ENCODE measurements around the gene SLC4A2. TPM values are rescaled to one million over a fixed set of nuclear protein-coding genes. Genes with fewer than 3 reads are reported as not detected.

Gene SLC4A2
- total and polyA plus RNA-seq, 2 experiments from 2014 or later: 167 to 188 TPM

DNA sequence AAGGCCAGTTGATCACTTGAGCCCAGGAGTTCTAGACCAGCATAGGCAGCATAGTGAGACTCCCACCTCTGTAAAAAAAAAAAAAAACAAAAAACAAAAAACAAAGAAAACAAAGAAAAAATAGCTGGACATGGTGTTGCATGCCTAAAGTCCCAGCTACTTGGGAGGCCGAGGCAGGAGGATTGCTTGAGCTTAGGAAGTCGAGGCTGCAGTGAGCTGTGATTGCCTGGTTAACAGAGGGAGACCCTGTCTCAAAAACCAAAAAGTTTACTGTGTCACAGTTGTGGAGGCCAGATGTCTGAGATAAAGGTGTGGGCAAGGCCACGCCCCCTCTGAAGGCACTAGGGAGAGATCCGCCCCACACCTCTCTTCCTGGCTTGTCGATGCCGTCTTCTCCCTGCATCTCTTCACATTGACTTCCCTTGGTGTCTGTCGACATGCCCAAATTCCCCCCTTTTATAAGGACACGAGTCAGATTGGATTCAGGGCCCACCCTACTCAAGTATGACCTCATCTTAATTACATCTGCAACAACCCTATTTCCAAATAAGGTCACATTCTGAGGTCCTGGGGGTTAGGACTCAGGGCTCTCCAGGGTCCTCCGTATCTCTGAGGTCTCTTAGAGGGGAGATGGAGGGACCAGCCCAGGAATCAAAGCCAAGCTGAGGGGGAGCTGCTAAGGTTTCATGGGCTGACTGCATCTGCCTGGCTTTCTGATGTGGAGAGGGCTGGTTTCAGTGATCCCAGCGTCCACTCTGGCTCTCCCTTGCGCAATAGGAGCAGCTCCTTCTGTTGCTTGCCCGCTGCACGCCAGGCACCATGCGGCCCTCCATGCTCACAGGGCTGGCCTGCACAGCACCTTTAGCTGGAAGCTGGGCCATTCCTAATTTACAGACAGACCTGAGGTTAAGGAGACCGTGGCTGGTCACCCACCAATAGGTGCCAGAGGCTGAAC is 50.0 kb downstream of the SLC4A2 start:
- no peaks in the 10 kb centered on the region for H3K27me3 ChIP-seq
- H3K79me2 ChIP-seq: peaks cover 79% of the 10 kb centered on the region
- no peaks in the 10 kb centered on the region for H3K9me2 ChIP-seq (replicated peaks; ENCODE audit: insufficient read depth)
- DNase-seq (ENCODE audit: low spot score): peak; percentile 56
- no peaks in the 10 kb centered on the region for H3K9me3 ChIP-seq (ENCODE audit: low read depth)
- H3K4me3 ChIP-seq: no peak overlapping the region
- TF ChIP-seq, protein P1, sequence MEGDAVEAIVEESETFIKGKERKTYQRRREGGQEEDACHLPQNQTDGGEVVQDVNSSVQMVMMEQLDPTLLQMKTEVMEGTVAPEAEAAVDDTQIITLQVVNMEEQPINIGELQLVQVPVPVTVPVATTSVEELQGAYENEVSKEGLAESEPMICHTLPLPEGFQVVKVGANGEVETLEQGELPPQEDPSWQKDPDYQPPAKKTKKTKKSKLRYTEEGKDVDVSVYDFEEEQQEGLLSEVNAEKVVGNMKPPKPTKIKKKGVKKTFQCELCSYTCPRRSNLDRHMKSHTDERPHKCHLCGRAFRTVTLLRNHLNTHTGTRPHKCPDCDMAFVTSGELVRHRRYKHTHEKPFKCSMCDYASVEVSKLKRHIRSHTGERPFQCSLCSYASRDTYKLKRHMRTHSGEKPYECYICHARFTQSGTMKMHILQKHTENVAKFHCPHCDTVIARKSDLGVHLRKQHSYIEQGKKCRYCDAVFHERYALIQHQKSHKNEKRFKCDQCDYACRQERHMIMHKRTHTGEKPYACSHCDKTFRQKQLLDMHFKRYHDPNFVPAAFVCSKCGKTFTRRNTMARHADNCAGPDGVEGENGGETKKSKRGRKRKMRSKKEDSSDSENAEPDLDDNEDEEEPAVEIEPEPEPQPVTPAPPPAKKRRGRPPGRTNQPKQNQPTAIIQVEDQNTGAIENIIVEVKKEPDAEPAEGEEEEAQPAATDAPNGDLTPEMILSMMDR (IDR thresholded peaks at IDR 0.05; ENCODE audit: poor library complexity): no peak
- TF ChIP-seq EZH2 (IDR thresholded peaks at IDR 0.05; ENCODE audit: borderline replicate concordance) (no peak), EZH2phosphoT487 (IDR thresholded peaks at IDR 0.05; ENCODE audit: low read depth, severe bottlenecking, unreplicated experiment) (no peak)
- H2AFZ ChIP-seq: no peak overlapping the region
- no peaks in the 10 kb centered on the region for H3K36me3 ChIP-seq (replicated peaks; ENCODE audit: insufficient read depth, low read depth)
- no peak overlapping the region for H3K27ac ChIP-seq
- WGBS (ENCODE audit: low lambda C conversion rate, missing lambda C conversion rate): 73% methylated on average over 15 of the region's 15 CpGs
- no peak overlapping the region for H3K4me2 ChIP-seq
- peaks cover 13% of the 10 kb centered on the region for H3K4me1 ChIP-seq (ENCODE audit: insufficient read depth)
- H4K20me1 ChIP-seq (ENCODE audit: insufficient read depth, poor library complexity, severe bottlenecking): peaks cover 66% of the 10 kb centered on the region

DNA sequence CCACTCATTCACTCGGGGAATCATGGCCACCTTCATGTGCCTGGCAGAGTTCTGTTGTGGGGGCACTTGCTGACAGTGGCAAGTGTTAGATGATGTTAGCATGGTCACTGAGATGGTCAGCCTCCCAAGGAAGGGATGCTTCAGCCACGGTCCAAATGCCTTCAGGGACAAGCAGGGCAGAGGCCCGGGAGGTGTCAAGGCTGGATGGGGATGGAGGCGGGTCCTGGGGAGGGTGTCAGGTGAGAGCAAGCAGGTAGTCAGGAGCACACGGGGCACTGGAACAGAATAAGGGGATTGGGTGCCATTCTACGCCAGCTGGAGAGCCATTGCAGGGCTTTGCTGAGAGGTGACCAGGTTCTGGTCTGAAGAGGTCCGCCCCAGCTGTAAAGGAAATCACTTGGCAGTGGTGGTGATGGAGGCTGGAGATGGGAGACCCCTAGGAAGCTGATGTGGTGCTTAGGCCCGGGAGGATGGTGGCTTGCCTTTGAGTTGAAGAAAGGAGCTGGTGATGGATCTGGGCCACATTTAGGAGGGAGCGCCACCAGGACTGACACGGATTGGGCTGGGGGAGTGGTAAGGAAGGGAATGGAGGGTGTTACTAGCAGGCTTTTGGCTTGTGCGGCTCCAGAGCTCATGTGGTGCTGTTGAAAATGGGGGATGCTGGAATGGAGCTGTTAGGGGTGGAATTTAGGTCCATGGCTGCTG is 51.0 kb downstream of the SLC4A2 start:
- H3K9me3 ChIP-seq (ENCODE audit: low read depth): no peaks in the 10 kb centered on the region
- no peak overlapping the region for H3K4me3 ChIP-seq
- H3K27me3 ChIP-seq: no peaks in the 10 kb centered on the region
- H3K9me2 ChIP-seq (replicated peaks; ENCODE audit: insufficient read depth): no peaks in the 10 kb centered on the region
- no peak overlapping the region for H3K27ac ChIP-seq
- TF ChIP-seq EZH2 (IDR thresholded peaks at IDR 0.05; ENCODE audit: borderline replicate concordance) (no peak), EZH2phosphoT487 (IDR thresholded peaks at IDR 0.05; ENCODE audit: low read depth, severe bottlenecking, unreplicated experiment) (no peak)
- TF ChIP-seq, protein P1 (IDR thresholded peaks at IDR 0.05; ENCODE audit: poor library complexity): no peak
- peaks cover 58% of the 10 kb centered on the region for H4K20me1 ChIP-seq (ENCODE audit: insufficient read depth, poor library complexity, severe bottlenecking)
- no peak overlapping the region for H2AFZ ChIP-seq
- H3K36me3 ChIP-seq (replicated peaks; ENCODE audit: insufficient read depth, low read depth): no peaks in the 10 kb centered on the region
- 81% methylated on average over 11 of the region's 11 CpGs for WGBS (ENCODE audit: low lambda C conversion rate, missing lambda C conversion rate)
- no peak overlapping the region for H3K4me2 ChIP-seq
- peaks cover 73% of the 10 kb centered on the region for H3K79me2 ChIP-seq
- DNase-seq (ENCODE audit: low spot score): no peak
- peaks cover 14% of the 10 kb centered on the region for H3K4me1 ChIP-seq (ENCODE audit: insufficient read depth)

DNA sequence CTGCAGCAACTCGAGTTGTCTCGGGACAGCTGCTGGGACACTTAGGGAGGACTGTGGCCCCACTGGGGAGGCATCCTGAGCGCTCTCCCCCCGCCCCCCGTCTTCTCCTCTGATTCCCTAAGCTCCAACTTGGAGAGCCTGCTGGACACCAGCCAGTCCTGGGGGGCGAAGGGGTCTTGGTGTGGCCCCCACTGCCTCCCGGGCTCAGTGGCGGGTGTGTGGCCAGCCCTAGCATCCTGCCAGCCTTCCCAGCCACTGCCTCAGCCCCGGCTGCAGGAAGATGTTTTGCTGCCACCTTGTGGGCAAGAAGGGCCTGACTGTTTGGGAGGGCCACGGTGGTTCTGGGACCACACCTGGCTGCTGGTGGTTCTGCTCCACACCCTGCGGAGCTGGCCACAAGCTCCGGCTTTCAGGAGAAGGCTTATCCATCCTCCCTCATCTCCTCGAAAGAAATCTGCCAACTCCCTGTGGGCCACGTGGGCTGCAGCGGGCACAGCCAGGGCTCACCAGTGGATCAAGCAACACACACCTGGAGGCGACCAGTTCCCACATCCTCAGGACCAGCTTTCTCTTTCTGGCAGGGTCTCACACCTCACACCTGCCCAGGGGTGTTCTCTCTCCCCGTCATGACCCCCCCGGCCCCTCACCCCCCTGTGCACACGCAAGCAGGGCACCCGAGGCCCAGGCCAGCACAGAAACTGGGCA is 51.7 kb downstream of the SLC4A2 start:
- H4K20me1 ChIP-seq (ENCODE audit: insufficient read depth, poor library complexity, severe bottlenecking): peaks cover 65% of the 10 kb centered on the region
- H3K79me2 ChIP-seq: peaks cover 74% of the 10 kb centered on the region
- no peak for TF ChIP-seq EZH2phosphoT487 (IDR thresholded peaks at IDR 0.05; ENCODE audit: low read depth, severe bottlenecking, unreplicated experiment)
- TF ChIP-seq, protein P1 (IDR thresholded peaks at IDR 0.05; ENCODE audit: poor library complexity): peak; percentile 84
- H2AFZ ChIP-seq: no peak overlapping the region
- WGBS (ENCODE audit: low lambda C conversion rate, missing lambda C conversion rate): 47% methylated on average over 20 of the region's 20 CpGs
- no peak overlapping the region for H3K27ac ChIP-seq
- H3K27me3 ChIP-seq: no peaks in the 10 kb centered on the region
- H3K36me3 ChIP-seq (replicated peaks; ENCODE audit: insufficient read depth, low read depth): no peaks in the 10 kb centered on the region
- H3K4me1 ChIP-seq (ENCODE audit: insufficient read depth): peaks cover 17% of the 10 kb centered on the region
- no peaks in the 10 kb centered on the region for H3K9me2 ChIP-seq (replicated peaks; ENCODE audit: insufficient read depth)
- no peaks in the 10 kb centered on the region for H3K9me3 ChIP-seq (ENCODE audit: low read depth)
- no peak overlapping the region for H3K4me3 ChIP-seq
- no peak overlapping the region for H3K4me2 ChIP-seq
- peak; percentile 87 for DNase-seq (ENCODE audit: low spot score)

All from hepatocyte (in vitro differentiated cells).